Psoas muscle (tissue), 8 donors: ENCODE measurements around the gene TBC1D14. TPM values are rescaled to one million over a fixed set of nuclear protein-coding genes. Genes with fewer than 3 reads are reported as not detected.

ENCODE experiments used
- ATAC-seq, 4 donors: fragments of 200-7000 bp; cut with Tn5 transposase; one replicate each; pipeline ENCODE4 v1.9.1; 2020; ENCODE audit warnings: moderate library complexity in 3 of 4, mild to moderate bottlenecking in 2 of 4
- DNase-seq, 2 donors: peaks; one replicate each; pipeline ENCODE4 v3.0.0-alpha.2; 2020
- H3K27ac ChIP-seq: fragments of 200-600 bp; one replicate; pipeline ENCODE4 v1.8.0; 2022
- H3K27me3 ChIP-seq, 3 donors: fragments of 200-600 bp in 1 of 3; one replicate each; pipeline versions ENCODE4 v1.6.1 to v1.8.0; 2013 to 2022; ENCODE audit warnings: low read length in 2 of 3, mild to moderate bottlenecking in 2 of 3, moderate library complexity in 1 of 3; ENCODE audit not compliant: insufficient read depth in 3 of 3
- H3K36me3 ChIP-seq, 2 donors: fragments of 200-600 bp in 1 of 2; one replicate each; pipeline versions ENCODE4 v1.6.1 to v1.8.0; 2013 to 2022; ENCODE audit warnings: low read depth in 1 of 2, mild to moderate bottlenecking in 1 of 2, moderate library complexity in 1 of 2; ENCODE audit not compliant: insufficient read depth in 1 of 2
- H3K4me1 ChIP-seq: fragments of 200-600 bp; one replicate; pipeline ENCODE4 v1.8.0; 2022
- H3K4me3 ChIP-seq: fragments of 200-600 bp; one replicate; pipeline ENCODE4 v1.8.0; 2022; ENCODE audit warnings: mild to moderate bottlenecking
- H3K9me3 ChIP-seq: fragments of 200-600 bp; one replicate; pipeline ENCODE4 v1.8.0; 2022
- CTCF ChIP-seq: fragments of 200-600 bp; IDR thresholded peaks from one replicate; pipeline ENCODE4 v1.8.0; 2022; ENCODE audit warnings: antibody characterized with exemption
- WGBS, 3 donors: extraction: QIAGEN DNeasy Blood & Tissue Kit; methylation state at CpG; one replicate each; pipeline versions ENCODE4 v1.1.6 to v1.1.7; 2013; 5-methylcytosine and 5-hydroxymethylcytosine counted together
- intact Hi-C, 2 donors: fragments of 100-400 bp; cut with DNase I; formaldehyde crosslinking; loops; one replicate each; pipeline versions ENCODE4 v1.11.0 to v1.14.2; 2022
- long read RNA-seq, 2 donors: library from polyadenylated mRNA; unstranded; transcript quantifications; one replicate each; pipeline ENCODE4 v2.0.0, GENCODE V29; 2021
- polyA plus RNA-seq, 3 donors: library from polyadenylated mRNA; stranded (reverse); fragments of 200-250 nt; gene quantifications; one replicate each; pipeline ENCODE4 v1.2.3, GENCODE V29; 2013
- total RNA-seq, 4 donors: library from RNA; stranded (reverse); fragmentation: NEBNext Ultra II Directional in 2 of 4; extraction: Animal tissue kit (Norgen Biotek cat#: 25700) in 2 of 4; gene quantifications; one replicate each; pipeline versions ENCODE4 v1.2.1 to v1.2.4, GENCODE V29; 2021 to 2023
- donor health status: healthy with polysubstance abuse.
- donor health status: DM: no; HTN: no; CAD: no; lungs with moderate emphysema.
- donor health status: Bipolar disorder and iron deficiency.
- donor health status: healthy.
- donor health status: DM: yes; HTN: yes; CAD: no.
- donor health status: DM: no; HTN: no; CAD: no.
- donor health status: DM: no; HTN: no; CAD: no.
- donor health status: DM: yes; HTN: yes; CAD: no.

TBC1D14 gene
- 10 to 100 TPM; 32.7 to 45.5 (median 35.6) TPM for total RNA-seq
- polyA plus RNA-seq, result 10 to 100 TPM; 14.7 to 44.3 (median 17.7) TPM
- long read RNA-seq, donor 1, full-length matches to known transcripts, result 2 of 46 reads
- long read RNA-seq, donor 1, partial matches to known transcripts, result 15 of 46 reads
- long read RNA-seq, donor 1, other reads (novel, unspliced or antisense), result 29 of 46 reads
- long read RNA-seq, donor 2, full-length matches to known transcripts, result 5 of 69 reads
- long read RNA-seq, donor 2, partial matches to known transcripts, result 36 of 69 reads
- long read RNA-seq, donor 2, other reads (novel, unspliced or antisense), result 28 of 69 reads

GRCh38 chr4:6909113-6909969 is at the start of gene TBC1D14:
TBC1D14 (plus strand) TSS chr4:6909826; CDS start chr4:6923390, 13,564 bp downstream.
- intact Hi-C loops, result loop anchor here (2.0 to 5.0 kb wide), 2 partner anchors 77 to 163 kb away; no protein-coding TSS in a partner anchor
- peak within 1 kb of the TSS; percentile 99 for H3K27ac ChIP-seq
- ATAC-seq (peak; percentile 88 to 94 (median 93)), DNase-seq (peak; percentile 90 to 94)
- TF ChIP-seq CTCF, result peak; percentile 16
- peak within 1 kb of the TSS; percentile 81 for H3K4me3 ChIP-seq
- H3K9me3 ChIP-seq, result no peaks in the 10 kb centered on the region
- no peaks in the 10 kb centered on the region for H3K36me3 ChIP-seq
- H3K27me3 ChIP-seq, result no peaks in the 10 kb centered on the region
- H3K4me1 ChIP-seq, result peaks cover 47% of the 10 kb centered on the region
- 0% methylated on average over 62 to 108 of the region's 108 CpGs for WGBS, 3 donors

GRCh38 chr4:6868386-6868785 is 41.2 kb upstream of the TBC1D14 start:
- intact Hi-C loops, result loop anchor here in 1 of 2 donors (5.0 kb wide), 1 partner anchor 76 kb away; no protein-coding TSS in a partner anchor
- DNase-seq, result no peak
- TF ChIP-seq CTCF, result no peak
- H3K4me1 ChIP-seq, result peaks cover 67% of the 10 kb centered on the region
- 95 to 97% (median 96%) methylated on average over 8 of the region's 8 CpGs for WGBS, 3 donors
- peak overlapping the region; percentile 56 for H3K27ac ChIP-seq
- no peak for ATAC-seq
- H3K27me3 ChIP-seq, result no peaks in the 10 kb centered on the region
- H3K36me3 ChIP-seq, result peaks cover 5 to 82% of the 10 kb centered on the region in 2 donors
- no peak overlapping the region for H3K4me3 ChIP-seq
- no peaks in the 10 kb centered on the region for H3K9me3 ChIP-seq

- Histone ChIP-seq H3K27me3 (no peaks in the 10 kb centered on the region), H3K36me3 (peaks cover 3 to 80% of the 10 kb centered on the region in 2 donors), H3K4me3 (no peak overlapping the region), H3K27ac (peak overlapping the region; percentile 79), H3K9me3 (no peaks in the 10 kb centered on the region), H3K4me1 (peaks cover 69% of the 10 kb centered on the region)
- intact Hi-C loops, result loop anchor here (5.0 kb wide), 3 partner anchors 78 to 148 kb away; partner anchors contain the start of gene KIAA0232 (in 2 of the 2)
- TF ChIP-seq CTCF, result no peak
- peak; percentile 60 to 74 for DNase-seq
- peak; percentile 57 to 74 (median 62) for ATAC-seq
- 38 to 58% (median 39%) methylated on average over 2 of the region's 2 CpGs for WGBS, 3 donors
Measured at GRCh38 chr4:6869944-6870343, 39.7 kb upstream of the TBC1D14 start.

GRCh38 chr4:6873291-6873690 is 36.3 kb upstream of the TBC1D14 start:
- Histone ChIP-seq H3K4me3 (no peak overlapping the region), H3K27me3 (no peaks in the 10 kb centered on the region), H3K4me1 (peaks cover 58% of the 10 kb centered on the region), H3K27ac (peak overlapping the region; percentile 79), H3K36me3 (peaks cover 0 to 77% of the 10 kb centered on the region in 2 donors), H3K9me3 (no peaks in the 10 kb centered on the region)
- no peak for TF ChIP-seq CTCF
- DNase-seq (no peak), ATAC-seq (no peak)
- intact Hi-C loops, result loop anchor here (5.0 kb wide), 2 partner anchors 91 to 151 kb away; partner anchors contain the start of gene KIAA0232 (in 2 of the 2)
